Measurements from ENCODE around the gene EVC.

Gene EVC

GRCh38 chr4:5700459-5700858 is 10.5 kb upstream of the EVC start:
- no peak overlapping the region for H3K4me3 ChIP-seq (ENCODE audit: low read depth, low read length)
- no peak for DNase-seq (ENCODE audit: low read depth)
- TF ChIP-seq, protein P1, sequence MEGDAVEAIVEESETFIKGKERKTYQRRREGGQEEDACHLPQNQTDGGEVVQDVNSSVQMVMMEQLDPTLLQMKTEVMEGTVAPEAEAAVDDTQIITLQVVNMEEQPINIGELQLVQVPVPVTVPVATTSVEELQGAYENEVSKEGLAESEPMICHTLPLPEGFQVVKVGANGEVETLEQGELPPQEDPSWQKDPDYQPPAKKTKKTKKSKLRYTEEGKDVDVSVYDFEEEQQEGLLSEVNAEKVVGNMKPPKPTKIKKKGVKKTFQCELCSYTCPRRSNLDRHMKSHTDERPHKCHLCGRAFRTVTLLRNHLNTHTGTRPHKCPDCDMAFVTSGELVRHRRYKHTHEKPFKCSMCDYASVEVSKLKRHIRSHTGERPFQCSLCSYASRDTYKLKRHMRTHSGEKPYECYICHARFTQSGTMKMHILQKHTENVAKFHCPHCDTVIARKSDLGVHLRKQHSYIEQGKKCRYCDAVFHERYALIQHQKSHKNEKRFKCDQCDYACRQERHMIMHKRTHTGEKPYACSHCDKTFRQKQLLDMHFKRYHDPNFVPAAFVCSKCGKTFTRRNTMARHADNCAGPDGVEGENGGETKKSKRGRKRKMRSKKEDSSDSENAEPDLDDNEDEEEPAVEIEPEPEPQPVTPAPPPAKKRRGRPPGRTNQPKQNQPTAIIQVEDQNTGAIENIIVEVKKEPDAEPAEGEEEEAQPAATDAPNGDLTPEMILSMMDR (IDR thresholded peaks at IDR 0.05; ENCODE audit: insufficient read depth, low read depth, low read length, missing control alignments): no peak

DNA sequence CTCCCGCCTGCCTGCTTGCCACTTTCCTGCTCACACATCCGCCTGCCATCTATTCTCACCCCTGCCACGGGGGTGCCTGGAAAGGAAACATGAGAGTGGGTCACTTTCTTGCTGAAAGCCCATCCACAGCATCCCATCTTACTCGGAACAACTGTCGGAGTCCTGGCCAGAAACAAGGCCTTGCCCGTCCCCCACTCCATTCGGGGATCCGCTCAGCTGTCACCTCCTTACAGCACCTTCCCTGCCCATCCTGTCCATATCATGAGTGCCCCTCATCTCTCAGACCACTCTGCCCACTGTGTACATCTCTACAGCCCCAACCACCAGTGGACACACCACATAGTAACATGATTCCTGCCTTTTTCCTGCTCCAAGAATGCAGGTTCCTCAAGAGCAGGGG is 9.0 kb upstream of the EVC start:
- no peak overlapping the region for H3K4me3 ChIP-seq (ENCODE audit: low read depth, low read length)
- no peak for DNase-seq (ENCODE audit: low read depth)
- TF ChIP-seq, protein P1 (IDR thresholded peaks at IDR 0.05; ENCODE audit: insufficient read depth, low read depth, low read length, missing control alignments): no peak

DNA sequence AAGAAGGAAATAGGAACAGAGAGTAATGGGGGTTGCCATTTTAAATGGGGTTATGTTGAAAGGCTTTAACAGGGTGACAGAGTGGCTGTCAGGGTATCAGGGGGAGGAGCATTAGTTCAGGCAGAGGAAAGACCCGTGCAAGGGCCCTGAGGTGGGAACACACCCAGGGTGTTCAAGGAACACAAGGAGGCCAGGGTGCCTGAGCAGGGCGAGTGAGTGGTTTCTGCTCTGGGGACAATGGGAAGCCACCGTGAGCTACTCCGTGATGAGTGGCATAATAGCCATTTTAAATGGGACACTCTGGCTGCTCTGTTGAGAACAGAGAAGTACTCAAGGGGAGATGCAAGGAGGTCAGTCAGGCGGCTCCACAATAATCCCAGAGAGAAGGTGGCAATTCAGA is 7.2 kb upstream of the EVC start:
- no peak overlapping the region for H3K4me3 ChIP-seq (ENCODE audit: low read depth, low read length)
- no peak for DNase-seq (ENCODE audit: low read depth)
- TF ChIP-seq, protein P1 (IDR thresholded peaks at IDR 0.05; ENCODE audit: insufficient read depth, low read depth, low read length, missing control alignments): no peak

GRCh38 chr4:5704276-5704675 is 6.7 kb upstream of the EVC start:
- DNase-seq (ENCODE audit: low read depth): no peak
- TF ChIP-seq, protein P1 (IDR thresholded peaks at IDR 0.05; ENCODE audit: insufficient read depth, low read depth, low read length, missing control alignments): no peak
- no peak overlapping the region for H3K4me3 ChIP-seq (ENCODE audit: low read depth, low read length)

DNA sequence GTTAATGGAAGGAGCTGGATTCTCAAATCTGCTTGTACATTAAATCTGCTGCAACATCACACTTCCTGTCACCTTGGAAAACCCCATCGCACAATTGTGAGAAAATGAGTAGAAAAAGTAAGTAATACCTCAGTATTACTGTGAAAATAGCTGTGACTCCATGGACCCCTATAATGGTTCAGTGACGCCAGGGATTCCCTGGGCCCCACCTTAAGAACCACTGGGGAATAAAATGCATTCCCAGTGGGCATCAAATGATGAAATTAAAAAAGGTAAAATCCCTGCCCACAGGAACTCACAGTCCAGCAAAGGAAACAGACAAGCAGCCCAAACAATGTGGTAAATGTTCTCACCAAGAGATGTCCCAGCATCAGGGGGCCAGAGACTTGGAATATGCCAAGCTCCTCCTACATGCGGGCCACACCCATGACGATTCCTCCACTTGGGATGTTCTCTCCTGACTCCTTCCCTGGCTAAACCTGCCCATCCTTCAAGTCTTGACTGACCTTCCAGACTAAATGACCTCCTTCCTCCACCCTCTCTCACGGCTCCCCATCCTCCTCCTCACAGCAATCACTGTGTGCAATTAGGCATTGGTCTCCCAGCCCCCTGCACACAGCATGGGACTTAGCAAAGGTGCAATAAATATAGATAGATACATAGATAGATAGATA is 5.2 kb upstream of the EVC start:
- DNase-seq (ENCODE audit: low read depth): peak; percentile 13
- no peak overlapping the region for H3K4me3 ChIP-seq (ENCODE audit: low read depth, low read length)
- TF ChIP-seq, protein P1 (IDR thresholded peaks at IDR 0.05; ENCODE audit: insufficient read depth, low read depth, low read length, missing control alignments): no peak

GRCh38 chr4:5706486-5707290 is 4.3 kb upstream of the EVC start:
- TF ChIP-seq, protein P1 (IDR thresholded peaks at IDR 0.05; ENCODE audit: insufficient read depth, low read depth, low read length, missing control alignments): no peak
- DNase-seq (ENCODE audit: low read depth): no peak
- H3K4me3 ChIP-seq (ENCODE audit: low read depth, low read length): no peak overlapping the region

Data from GM12865 (cell line).